HAP-1 (cell line): ENCODE measurements around the gene IP6K2.
"Not testable (repeated sequence)": the region's sequence is repeated elsewhere in the genome, so short reads cannot be mapped to it uniquely, and the experiment has no call there.

ENCODE experiments used
- DNase-seq, 2 experiments: peaks; one replicate each; pipeline ENCODE4 v3.0.0-alpha.2; 2016 to 2020; ENCODE audit warnings: low spot score in 2 of 2
- H3K27me3 ChIP-seq: fragments of 250-450 bp; sonication (Bioruptor Pico); 2 replicates; pipeline ENCODE4 v1.5.1; 2020; ENCODE audit warnings: low read depth, mild to moderate bottlenecking, moderate library complexity
- H3K36me3 ChIP-seq: fragments of 250-450 bp; sonication (Bioruptor Pico); replicated peaks from 2 replicates; pipeline ENCODE4 v1.5.1; 2020; ENCODE audit warnings: mild to moderate bottlenecking
- H3K4me1 ChIP-seq: fragments of 250-450 bp; sonication (Bioruptor Pico); 2 replicates; pipeline ENCODE4 v1.5.1; 2020; ENCODE audit warnings: mild to moderate bottlenecking
- H3K4me3 ChIP-seq: fragments of 250-450 bp; sonication (Bioruptor Pico); 2 replicates; pipeline ENCODE4 v1.5.1; 2020; ENCODE audit warnings: mild to moderate bottlenecking, moderate library complexity
- H3K9me3 ChIP-seq: fragments of 250-450 bp; sonication (Bioruptor Pico); 2 replicates; pipeline ENCODE4 v1.5.1; 2020; ENCODE audit warnings: mild to moderate bottlenecking, moderate library complexity
- in situ Hi-C: fragments of 300-500 bp; cut with MboI; formaldehyde crosslinking; loops from 3 replicates; pipeline ENCODE4 v1.14.3; 2020; ENCODE audit warnings: low sequenced_read_pairs, inconsistent platforms, mixed read lengths

Gene IP6K2

GRCh38 chr3:48739955-48740823 is 23.2 kb upstream of the IP6K2 start:
- Histone ChIP-seq H3K27me3 (no peaks in the 10 kb centered on the region), H3K9me3 (no peaks in the 10 kb centered on the region), H3K4me3 (no peak overlapping the region), H3K36me3 (no peaks in the 10 kb centered on the region), H3K4me1 (peaks cover 15% of the 10 kb centered on the region)
- DNase-seq: peak; percentile 70 to 89
- in situ Hi-C loops: no loop called here

- in situ Hi-C loops: no loop called here
These were observed 22.6 kb upstream of the IP6K2 start for GRCh38 chr3:48739617-48739954.

GRCh38 chr3:48738926-48739616 is 22.1 kb upstream of the IP6K2 start:
- in situ Hi-C loops: no loop called here

More at GRCh38 chr3:48739617-48739954, 22.6 kb upstream of the IP6K2 start:
- Histone ChIP-seq H3K36me3 (no peaks in the 10 kb centered on the region), H3K9me3 (no peaks in the 10 kb centered on the region), H3K4me3 (no peak overlapping the region), H3K27me3 (no peaks in the 10 kb centered on the region), H3K4me1 (peaks cover 15% of the 10 kb centered on the region)
- DNase-seq: no peak

GRCh38 chr3:48738144-48738536 is 21.1 kb upstream of the IP6K2 start:
- Histone ChIP-seq H3K9me3 (no peaks in the 10 kb centered on the region), H3K4me3 (no peak overlapping the region), H3K36me3 (no peaks in the 10 kb centered on the region), H3K27me3 (no peaks in the 10 kb centered on the region), H3K4me1 (peaks cover 15% of the 10 kb centered on the region)
- DNase-seq: no peak
- in situ Hi-C loops: no loop called here

More at GRCh38 chr3:48738926-48739616, 22.1 kb upstream of the IP6K2 start:
- no peak for DNase-seq
- no peaks in the 10 kb centered on the region for H3K27me3 ChIP-seq
- no peaks in the 10 kb centered on the region for H3K36me3 ChIP-seq
- no peaks in the 10 kb centered on the region for H3K9me3 ChIP-seq
- H3K4me3 ChIP-seq: no peak overlapping the region
- peaks cover 15% of the 10 kb centered on the region for H3K4me1 ChIP-seq

GRCh38 chr3:48735075-48735767 is 18.2 kb upstream of the IP6K2 start:
- peak; percentile 63 to 72 for DNase-seq
- in situ Hi-C loops, H3K27me3 ChIP-seq, H3K9me3 ChIP-seq, H3K36me3 ChIP-seq, H3K4me3 ChIP-seq: not testable (repeated sequence)
- H3K4me1 ChIP-seq: peaks cover 14% of the 10 kb centered on the region

GRCh38 chr3:48734541-48734940 is 17.5 kb upstream of the IP6K2 start:
- in situ Hi-C loops, H3K4me1 ChIP-seq: not testable (repeated sequence)

GRCh38 chr3:48733752-48734518 is 16.9 kb upstream of the IP6K2 start:
- in situ Hi-C loops, H3K4me3 ChIP-seq, H3K27me3 ChIP-seq, H3K9me3 ChIP-seq, DNase-seq, H3K36me3 ChIP-seq, H3K4me1 ChIP-seq: not testable (repeated sequence)

More at GRCh38 chr3:48734541-48734940, 17.5 kb upstream of the IP6K2 start:
- H3K36me3 ChIP-seq, H3K4me3 ChIP-seq, H3K27me3 ChIP-seq, DNase-seq, H3K9me3 ChIP-seq: not testable (repeated sequence)

- H3K27me3 ChIP-seq: no peaks in the 10 kb centered on the region
- no peak overlapping the region for H3K4me3 ChIP-seq
- DNase-seq: no peak
- no peaks in the 10 kb centered on the region for H3K4me1 ChIP-seq
- in situ Hi-C loops: no loop called here
- H3K36me3 ChIP-seq: no peaks in the 10 kb centered on the region
- H3K9me3 ChIP-seq: no peaks in the 10 kb centered on the region
These were observed 10.5 kb upstream of the IP6K2 start for GRCh38 chr3:48727511-48727910.

- H3K4me1 ChIP-seq, H3K9me3 ChIP-seq, H3K4me3 ChIP-seq, H3K36me3 ChIP-seq, in situ Hi-C loops, H3K27me3 ChIP-seq, DNase-seq: not testable (repeated sequence)
These were observed 8.3 kb upstream of the IP6K2 start for GRCh38 chr3:48725185-48725855.

- H3K4me1 ChIP-seq: no peaks in the 10 kb centered on the region
- H3K9me3 ChIP-seq: no peaks in the 10 kb centered on the region
- H3K4me3 ChIP-seq: no peak overlapping the region
- no peak for DNase-seq
- in situ Hi-C loops: no loop called here
- H3K36me3 ChIP-seq: no peaks in the 10 kb centered on the region
- no peaks in the 10 kb centered on the region for H3K27me3 ChIP-seq
These were observed 6.7 kb upstream of the IP6K2 start for GRCh38 chr3:48723725-48724124.

GRCh38 chr3:48723293-48723692 is 6.3 kb upstream of the IP6K2 start:
- H3K9me3 ChIP-seq, H3K36me3 ChIP-seq, DNase-seq, H3K4me3 ChIP-seq, H3K4me1 ChIP-seq, in situ Hi-C loops, H3K27me3 ChIP-seq: not testable (repeated sequence)

- H3K27me3 ChIP-seq: no peaks in the 10 kb centered on the region
- H3K36me3 ChIP-seq: peaks cover 26% of the 10 kb centered on the region
- peaks cover 3% of the 10 kb centered on the region; the same call in 1 of the 2 replicates for H3K4me1 ChIP-seq
- in situ Hi-C loops: no loop called here
- H3K9me3 ChIP-seq: no peaks in the 10 kb centered on the region
- peak overlapping the region; percentile 83 for H3K4me3 ChIP-seq
- DNase-seq: peak in 1 of 2 experiments; percentile 27
These were observed 476 bp downstream of the IP6K2 start for GRCh38 chr3:48716508-48716981.
